Loucy (cell line): ENCODE data around the gene CRYBG3.

Experiments used
- H2AFZ ChIP-seq: fragments of 200-600 bp; sonication (generic); 2 replicates; pipeline ENCODE4 v1.6.0; 2016; ENCODE audit warnings: antibody characterized with exemption, mild to moderate bottlenecking, low read length, moderate library complexity
- H3F3A ChIP-seq: fragments of 200-600 bp; 2 replicates; pipeline ENCODE4 v1.6.0; 2016; ENCODE audit warnings: antibody characterized with exemption, low read depth, mild to moderate bottlenecking
- H3K27me3 ChIP-seq: fragments of 200-600 bp; sonication (generic); 2 replicates; pipeline ENCODE4 v1.6.1; 2014; ENCODE audit warnings: low read length, mild to moderate bottlenecking; ENCODE audit not compliant: insufficient read depth, poor library complexity, severe bottlenecking
- H3K36me3 ChIP-seq: fragments of 200-600 bp; sonication (generic); 2 replicates; pipeline ENCODE4 v1.6.1; 2016; ENCODE audit warnings: low read length; ENCODE audit not compliant: insufficient read depth
- H3K4me1 ChIP-seq: fragments of 200-600 bp; sonication (generic); 2 replicates; pipeline ENCODE4 v1.5.1; 2014; ENCODE audit warnings: low read length, mild to moderate bottlenecking; ENCODE audit not compliant: insufficient read depth, poor library complexity, severe bottlenecking
- H3K4me2 ChIP-seq: fragments of 200-600 bp; sonication (generic); 2 replicates; pipeline ENCODE4 v1.6.0; 2014; ENCODE audit warnings: antibody characterized with exemption, low read length, low read depth, mild to moderate bottlenecking; ENCODE audit not compliant: poor library complexity, severe bottlenecking
- H3K4me3 ChIP-seq: fragments of 200-600 bp; sonication (generic); 2 replicates; pipeline ENCODE4 v1.5.1; 2014; ENCODE audit warnings: low read length, mild to moderate bottlenecking, mixed read lengths; ENCODE audit not compliant: poor library complexity, severe bottlenecking
- H3K79me2 ChIP-seq: fragments of 200-600 bp; sonication (generic); 2 replicates; pipeline ENCODE4 v1.6.1; 2014; ENCODE audit warnings: low read length; ENCODE audit not compliant: insufficient read depth
- H3K9ac ChIP-seq: fragments of 200-600 bp; sonication (generic); 2 replicates; pipeline ENCODE4 v1.6.0; 2014; ENCODE audit warnings: mild to moderate bottlenecking, low read depth, low read length, moderate library complexity; ENCODE audit not compliant: poor library complexity, severe bottlenecking
- H3K9me2 ChIP-seq: fragments of 200-600 bp; sonication (generic); replicated peaks from 2 replicates; pipeline ENCODE4 v1.6.1; 2016; ENCODE audit warnings: low read depth, low read length, mixed read lengths
- H3K9me3 ChIP-seq: fragments of 200-600 bp; sonication (generic); 2 replicates; pipeline ENCODE4 v1.6.1; 2014; ENCODE audit warnings: mild to moderate bottlenecking, antibody characterized with exemption, low read length, low read depth; ENCODE audit not compliant: insufficient read depth
- H4K20me1 ChIP-seq: fragments of 200-600 bp; sonication (generic); 2 replicates; pipeline ENCODE4 v1.6.0; 2014; ENCODE audit warnings: antibody characterized with exemption, low read length, mild to moderate bottlenecking; ENCODE audit not compliant: insufficient read depth, poor library complexity, severe bottlenecking
- EZH2phosphoT487 ChIP-seq: fragments of 200-600 bp; IDR thresholded peaks from 2 replicates; pipeline ENCODE4 v1.6.1; 2018; ENCODE audit warnings: antibody characterized with exemption, mild to moderate bottlenecking, moderate library complexity, borderline replicate concordance
- TF ChIP-seq, protein P1 (sequence below): fragments of 200-600 bp; sonication (generic); conservative IDR thresholded peaks from 2 replicates; pipeline ENCODE4 v1.5.1; 2014; ENCODE audit warnings: mild to moderate bottlenecking, antibody characterized with exemption, low read length

The CRYBG3 gene

DNA sequence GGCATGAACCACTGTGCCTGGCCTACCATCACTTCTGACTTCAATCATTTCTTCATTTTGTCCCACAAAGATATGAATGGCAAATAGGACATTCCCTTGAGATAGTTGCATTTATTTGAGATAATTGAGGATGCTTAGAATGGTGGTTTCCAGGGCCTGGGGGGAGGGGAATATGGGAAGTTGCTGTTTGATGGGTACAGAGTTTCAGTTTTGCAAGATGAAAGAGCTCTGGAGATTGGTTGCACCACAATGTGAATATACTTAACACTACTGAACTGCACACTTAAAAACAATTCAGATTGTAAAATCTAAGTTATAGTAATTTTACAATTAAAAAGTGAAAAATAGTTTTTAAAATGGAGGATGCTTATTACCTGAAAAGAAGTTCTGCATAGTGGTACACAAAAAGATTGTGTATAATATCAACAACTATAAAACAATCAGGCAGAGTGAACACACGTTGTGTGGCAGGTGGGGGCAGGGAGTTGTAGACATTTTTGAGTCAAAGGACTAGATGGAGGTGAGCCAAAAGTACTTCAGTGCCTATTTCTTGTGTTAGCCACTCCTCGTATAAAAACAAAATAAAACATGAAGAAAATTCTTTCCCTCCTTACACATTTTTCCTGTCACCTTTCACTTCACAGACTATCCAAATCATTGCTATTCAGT, 168.9 kb downstream of the CRYBG3 start:
- H3K27me3 ChIP-seq, result no peaks in the 10 kb centered on the region
- no peaks in the 10 kb centered on the region for H3K36me3 ChIP-seq
- H3K4me3 ChIP-seq, result no peak overlapping the region
- H3K4me1 ChIP-seq, result peaks cover 4% of the 10 kb centered on the region
- no peaks in the 10 kb centered on the region for H3K79me2 ChIP-seq
- no peaks in the 10 kb centered on the region for H4K20me1 ChIP-seq
- no peak overlapping the region for H3K4me2 ChIP-seq
- H3F3A ChIP-seq, result no peaks in the 10 kb centered on the region
- no peaks in the 10 kb centered on the region for H3K9me2 ChIP-seq
- no peak overlapping the region for H3K9ac ChIP-seq
- H3K9me3 ChIP-seq, result no peaks in the 10 kb centered on the region
- TF ChIP-seq, protein P1, sequence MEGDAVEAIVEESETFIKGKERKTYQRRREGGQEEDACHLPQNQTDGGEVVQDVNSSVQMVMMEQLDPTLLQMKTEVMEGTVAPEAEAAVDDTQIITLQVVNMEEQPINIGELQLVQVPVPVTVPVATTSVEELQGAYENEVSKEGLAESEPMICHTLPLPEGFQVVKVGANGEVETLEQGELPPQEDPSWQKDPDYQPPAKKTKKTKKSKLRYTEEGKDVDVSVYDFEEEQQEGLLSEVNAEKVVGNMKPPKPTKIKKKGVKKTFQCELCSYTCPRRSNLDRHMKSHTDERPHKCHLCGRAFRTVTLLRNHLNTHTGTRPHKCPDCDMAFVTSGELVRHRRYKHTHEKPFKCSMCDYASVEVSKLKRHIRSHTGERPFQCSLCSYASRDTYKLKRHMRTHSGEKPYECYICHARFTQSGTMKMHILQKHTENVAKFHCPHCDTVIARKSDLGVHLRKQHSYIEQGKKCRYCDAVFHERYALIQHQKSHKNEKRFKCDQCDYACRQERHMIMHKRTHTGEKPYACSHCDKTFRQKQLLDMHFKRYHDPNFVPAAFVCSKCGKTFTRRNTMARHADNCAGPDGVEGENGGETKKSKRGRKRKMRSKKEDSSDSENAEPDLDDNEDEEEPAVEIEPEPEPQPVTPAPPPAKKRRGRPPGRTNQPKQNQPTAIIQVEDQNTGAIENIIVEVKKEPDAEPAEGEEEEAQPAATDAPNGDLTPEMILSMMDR, result no peak
- peak overlapping the region; percentile 10; the same call in 1 of the 2 replicates for H2AFZ ChIP-seq

DNA sequence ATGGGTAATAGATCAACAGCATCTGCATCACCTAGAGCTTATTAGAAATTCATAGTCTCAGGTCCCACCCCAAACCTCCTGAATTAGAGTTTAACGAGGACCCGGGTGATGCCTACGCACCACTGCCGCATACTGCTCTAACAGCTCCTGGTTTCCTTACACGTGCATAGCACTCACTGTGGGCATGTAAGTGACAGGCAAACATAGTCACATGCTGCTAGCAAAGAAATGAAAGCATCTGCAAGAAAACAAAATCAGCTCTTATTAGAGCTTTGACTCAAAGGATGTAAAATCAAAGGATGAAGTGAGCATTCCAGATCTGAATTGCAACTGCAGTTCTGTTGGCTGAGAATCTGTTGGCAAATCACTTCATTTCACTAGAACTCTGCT, 169.5 kb downstream of the CRYBG3 start:
- H3K27me3 ChIP-seq, result no peaks in the 10 kb centered on the region
- no peaks in the 10 kb centered on the region for H3K9me3 ChIP-seq
- no peaks in the 10 kb centered on the region for H3K9me2 ChIP-seq
- no peak for TF ChIP-seq EZH2phosphoT487
- TF ChIP-seq, protein P1, result no peak
- H3K4me2 ChIP-seq, result no peak overlapping the region
- no peaks in the 10 kb centered on the region for H4K20me1 ChIP-seq
- H3K4me3 ChIP-seq, result no peak overlapping the region
- peaks cover 4% of the 10 kb centered on the region for H3K4me1 ChIP-seq
- no peaks in the 10 kb centered on the region for H3K36me3 ChIP-seq
- no peak overlapping the region for H3K9ac ChIP-seq
- no peaks in the 10 kb centered on the region for H3K79me2 ChIP-seq
- peak overlapping the region; percentile 10; the same call in 1 of the 2 replicates for H2AFZ ChIP-seq
- H3F3A ChIP-seq, result no peaks in the 10 kb centered on the region

DNA sequence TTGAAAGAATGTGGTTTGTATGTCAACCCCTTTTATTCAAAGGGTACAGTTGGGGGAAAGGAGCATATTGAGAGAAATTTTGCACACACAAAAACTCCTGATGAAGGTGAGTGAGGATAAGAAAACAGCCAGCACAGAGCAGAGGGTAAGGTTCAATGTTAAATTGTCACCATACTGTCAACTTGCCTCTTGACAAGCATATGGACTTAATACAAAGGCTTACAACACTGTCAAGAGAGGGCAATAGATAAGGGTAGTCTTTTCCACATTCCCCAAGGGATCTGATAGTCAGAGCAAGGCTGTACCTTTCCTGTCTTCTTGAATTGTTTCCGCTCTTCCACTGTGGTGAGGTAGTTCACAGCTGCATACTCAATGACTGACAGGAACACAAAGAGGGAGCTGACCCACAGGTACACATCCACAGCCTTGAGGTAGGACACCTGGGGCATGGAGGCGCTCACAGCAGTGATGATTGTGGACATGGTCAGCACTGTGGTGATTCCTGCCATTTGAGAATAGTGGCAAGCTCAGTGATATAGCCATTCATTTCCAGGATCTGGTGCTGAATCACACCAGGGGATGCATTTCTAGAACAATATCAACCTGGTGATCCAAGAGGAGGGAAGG, 170.8 kb downstream of the CRYBG3 start:
- no peaks in the 10 kb centered on the region for H3K9me3 ChIP-seq
- H3K4me2 ChIP-seq, result no peak overlapping the region
- H2AFZ ChIP-seq, result no peak overlapping the region
- no peaks in the 10 kb centered on the region for H3K36me3 ChIP-seq
- H3K9me2 ChIP-seq, result no peaks in the 10 kb centered on the region
- H3K27me3 ChIP-seq, result no peaks in the 10 kb centered on the region
- no peak overlapping the region for H3K4me3 ChIP-seq
- H3K4me1 ChIP-seq, result peaks cover 4% of the 10 kb centered on the region
- H4K20me1 ChIP-seq, result no peaks in the 10 kb centered on the region
- no peaks in the 10 kb centered on the region for H3F3A ChIP-seq
- no peaks in the 10 kb centered on the region for H3K79me2 ChIP-seq
- TF ChIP-seq, protein P1, result no peak
- no peak for TF ChIP-seq EZH2phosphoT487
- no peak overlapping the region for H3K9ac ChIP-seq
